ENCODE data around the gene HOPX.

Gene HOPX

GRCh38 chr4:56658528-56658927 is 22.6 kb downstream of the HOPX start:
- no peak for TF ChIP-seq CTCF (IDR thresholded peaks at IDR 0.05; ENCODE audit: low read depth, low read length)
- DNase-seq (ENCODE audit: extremely low read depth, low read depth), result no peak

GRCh38 chr4:56657818-56658217 is 23.3 kb downstream of the HOPX start:
- no peak for DNase-seq (ENCODE audit: extremely low read depth, low read depth)
- no peak for TF ChIP-seq CTCF (IDR thresholded peaks at IDR 0.05; ENCODE audit: low read depth, low read length)

- no peak for TF ChIP-seq CTCF (IDR thresholded peaks at IDR 0.05; ENCODE audit: low read depth, low read length)
- no peak for DNase-seq (ENCODE audit: extremely low read depth, low read depth)
Observed at GRCh38 chr4:56657128-56657527, 24.0 kb downstream of the HOPX start.

- DNase-seq (ENCODE audit: extremely low read depth, low read depth), result no peak
- TF ChIP-seq CTCF (IDR thresholded peaks at IDR 0.05; ENCODE audit: low read depth, low read length), result no peak; the same call in 1 of the 2 replicates
Observed at GRCh38 chr4:56656346-56656643, 24.8 kb downstream of the HOPX start.

- DNase-seq (ENCODE audit: extremely low read depth, low read depth), result no peak
- TF ChIP-seq CTCF (IDR thresholded peaks at IDR 0.05; ENCODE audit: low read depth, low read length), result no peak
Observed at GRCh38 chr4:56655627-56656345, 25.3 kb downstream of the HOPX start.

GRCh38 chr4:56655209-56655626 is 25.9 kb downstream of the HOPX start:
- no peak for DNase-seq (ENCODE audit: extremely low read depth, low read depth)
- TF ChIP-seq CTCF (IDR thresholded peaks at IDR 0.05; ENCODE audit: low read depth, low read length), result no peak

- no peak for DNase-seq (ENCODE audit: extremely low read depth, low read depth)
- TF ChIP-seq CTCF (IDR thresholded peaks at IDR 0.05; ENCODE audit: low read depth, low read length), result no peak
Observed at GRCh38 chr4:56654238-56654632, 26.9 kb downstream of the HOPX start.

All from AG09319 (cell line).